Measurements from ENCODE around the gene OR6N1.

DNA sequence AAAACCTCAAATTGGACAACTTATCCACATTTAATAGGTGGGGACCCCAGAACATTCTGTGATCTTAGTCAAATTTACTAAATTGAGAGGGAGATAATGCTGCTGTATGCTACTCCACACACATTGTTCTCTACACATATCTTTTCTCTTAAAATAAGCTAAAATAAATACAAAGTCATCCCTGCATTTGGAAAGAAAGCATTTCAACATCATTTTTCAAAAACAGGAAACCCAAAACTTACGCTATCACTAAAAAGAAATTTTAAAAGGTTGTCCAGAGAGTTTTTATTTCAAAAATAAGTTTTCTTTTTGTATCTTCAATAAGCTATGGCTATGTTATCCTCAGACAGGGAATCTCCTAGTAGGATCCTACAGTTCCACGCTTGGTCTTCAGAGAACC, 28.5 kb upstream of the OR6N1 start:
- TF ChIP-seq, protein P1, sequence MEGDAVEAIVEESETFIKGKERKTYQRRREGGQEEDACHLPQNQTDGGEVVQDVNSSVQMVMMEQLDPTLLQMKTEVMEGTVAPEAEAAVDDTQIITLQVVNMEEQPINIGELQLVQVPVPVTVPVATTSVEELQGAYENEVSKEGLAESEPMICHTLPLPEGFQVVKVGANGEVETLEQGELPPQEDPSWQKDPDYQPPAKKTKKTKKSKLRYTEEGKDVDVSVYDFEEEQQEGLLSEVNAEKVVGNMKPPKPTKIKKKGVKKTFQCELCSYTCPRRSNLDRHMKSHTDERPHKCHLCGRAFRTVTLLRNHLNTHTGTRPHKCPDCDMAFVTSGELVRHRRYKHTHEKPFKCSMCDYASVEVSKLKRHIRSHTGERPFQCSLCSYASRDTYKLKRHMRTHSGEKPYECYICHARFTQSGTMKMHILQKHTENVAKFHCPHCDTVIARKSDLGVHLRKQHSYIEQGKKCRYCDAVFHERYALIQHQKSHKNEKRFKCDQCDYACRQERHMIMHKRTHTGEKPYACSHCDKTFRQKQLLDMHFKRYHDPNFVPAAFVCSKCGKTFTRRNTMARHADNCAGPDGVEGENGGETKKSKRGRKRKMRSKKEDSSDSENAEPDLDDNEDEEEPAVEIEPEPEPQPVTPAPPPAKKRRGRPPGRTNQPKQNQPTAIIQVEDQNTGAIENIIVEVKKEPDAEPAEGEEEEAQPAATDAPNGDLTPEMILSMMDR (IDR thresholded peaks at IDR 0.05), result no peak
- TF ChIP-seq ZFX (IDR thresholded peaks at IDR 0.05; ENCODE audit: borderline replicate concordance), result no peak

Data from 22Rv1 (cell line).